ENCODE results near the gene CKAP2.
"Not testable (repeated sequence)": the region's sequence is repeated elsewhere in the genome, so short reads cannot be mapped to it uniquely, and the experiment has no call there.

The CKAP2 gene

GRCh38 chr13:52451135-52451804, 4.0 kb upstream of the CKAP2 start:
- no peak for DNase-seq

- no peak for DNase-seq
Measured at GRCh38 chr13:52452470-52452869, 2.8 kb upstream of the CKAP2 start.

DNA sequence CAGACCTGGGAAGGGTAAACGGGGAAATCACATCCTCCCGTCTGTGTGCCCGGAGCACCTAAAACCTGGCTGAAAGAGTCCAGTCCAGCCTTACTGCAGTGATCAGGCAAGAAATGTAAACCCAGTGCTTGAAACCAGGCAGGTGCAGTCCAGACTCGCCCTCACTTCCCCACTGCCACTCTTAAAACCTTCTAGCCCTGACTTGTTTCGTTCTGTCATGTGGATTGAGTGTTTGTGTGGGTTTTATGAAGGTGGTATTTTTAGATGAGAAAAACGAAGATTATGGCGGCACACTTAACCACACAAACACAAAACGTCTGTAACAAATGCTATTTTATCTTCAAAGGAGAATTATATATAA, 839 bp upstream of the CKAP2 start:
- peak in 1 of 2 experiments; percentile 35 for DNase-seq

DNA sequence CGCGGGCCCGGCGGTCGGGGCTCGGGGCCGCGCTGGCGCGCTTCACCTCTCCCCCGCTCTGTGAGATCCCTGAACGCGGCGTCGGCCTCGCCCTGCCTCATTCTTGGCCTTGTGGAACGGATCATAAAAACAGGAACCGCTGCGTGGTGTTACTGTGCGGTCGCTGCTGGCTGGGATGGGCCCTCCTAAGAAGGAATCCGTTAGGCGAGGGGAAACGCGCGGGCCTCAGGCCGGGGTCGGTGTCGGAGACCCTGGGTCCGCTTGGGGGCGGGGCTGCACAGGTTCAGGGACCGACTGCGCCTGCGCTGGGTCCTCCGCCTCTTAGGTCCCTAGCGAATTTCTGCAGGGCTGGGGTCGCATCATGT, 381 bp downstream of the CKAP2 start:
- peak in 1 of 2 experiments; percentile 73 for DNase-seq

DNA sequence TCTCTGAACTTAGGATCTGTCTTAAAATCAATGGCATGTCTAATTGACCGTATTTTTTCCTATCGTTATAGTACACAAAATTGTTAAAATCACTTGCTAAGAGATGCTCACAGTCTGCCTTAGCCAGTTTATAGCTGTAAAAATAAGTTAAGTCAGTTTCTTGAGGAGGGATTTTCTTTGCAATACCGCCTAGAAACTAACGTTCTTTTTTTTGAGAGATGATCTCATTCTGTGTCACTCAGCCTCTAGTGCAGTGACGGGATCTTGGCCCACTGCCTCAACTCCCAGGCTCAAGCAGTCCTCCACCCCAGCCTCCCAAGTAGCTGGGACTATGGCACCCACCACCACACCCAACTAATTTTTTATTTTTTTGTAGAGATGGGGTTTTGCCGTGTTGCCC, 4.4 kb downstream of the CKAP2 start:
- DNase-seq: peak in 1 of 2 experiments; percentile 35

DNA sequence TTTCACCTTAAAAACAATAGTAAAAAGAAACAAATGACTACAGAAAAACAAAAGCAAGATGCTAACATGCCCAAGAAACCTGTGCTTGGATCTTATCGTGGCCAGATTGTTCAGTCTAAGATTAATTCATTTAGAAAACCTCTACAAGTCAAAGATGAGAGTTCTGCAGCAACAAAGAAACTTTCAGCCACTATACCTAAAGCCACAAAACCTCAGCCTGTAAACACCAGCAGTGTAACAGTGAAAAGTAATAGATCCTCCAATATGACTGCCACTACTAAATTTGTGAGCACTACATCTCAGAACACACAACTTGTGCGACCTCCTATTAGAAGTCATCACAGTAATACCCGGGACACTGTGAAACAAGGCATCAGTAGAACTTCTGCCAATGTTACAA, 6.0 kb downstream of the CKAP2 start:
- DNase-seq: no peak

DNA sequence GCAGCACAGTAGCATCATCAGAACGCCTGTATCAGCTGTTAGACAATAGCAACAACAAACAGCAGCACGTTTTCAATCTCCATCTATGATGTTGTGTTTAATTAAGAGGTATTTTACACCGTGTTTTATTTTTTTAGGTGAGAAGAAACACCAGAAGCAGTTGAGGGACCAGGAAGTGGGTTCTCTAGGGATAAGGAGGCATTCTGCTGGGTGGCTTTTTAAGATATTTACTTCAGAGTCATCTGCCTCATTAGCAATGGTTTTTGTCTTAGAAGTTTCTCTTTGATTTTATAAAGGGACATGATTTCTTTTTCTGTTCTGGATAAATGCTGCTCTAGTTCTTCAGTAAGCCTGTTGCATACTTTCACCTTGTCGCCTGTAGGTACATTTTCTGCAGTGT, 8.2 kb downstream of the CKAP2 start:
- no peak for DNase-seq

- DNase-seq: not testable (repeated sequence)
Measured at GRCh38 chr13:52468487-52468886, 13.2 kb downstream of the CKAP2 start.

DNA sequence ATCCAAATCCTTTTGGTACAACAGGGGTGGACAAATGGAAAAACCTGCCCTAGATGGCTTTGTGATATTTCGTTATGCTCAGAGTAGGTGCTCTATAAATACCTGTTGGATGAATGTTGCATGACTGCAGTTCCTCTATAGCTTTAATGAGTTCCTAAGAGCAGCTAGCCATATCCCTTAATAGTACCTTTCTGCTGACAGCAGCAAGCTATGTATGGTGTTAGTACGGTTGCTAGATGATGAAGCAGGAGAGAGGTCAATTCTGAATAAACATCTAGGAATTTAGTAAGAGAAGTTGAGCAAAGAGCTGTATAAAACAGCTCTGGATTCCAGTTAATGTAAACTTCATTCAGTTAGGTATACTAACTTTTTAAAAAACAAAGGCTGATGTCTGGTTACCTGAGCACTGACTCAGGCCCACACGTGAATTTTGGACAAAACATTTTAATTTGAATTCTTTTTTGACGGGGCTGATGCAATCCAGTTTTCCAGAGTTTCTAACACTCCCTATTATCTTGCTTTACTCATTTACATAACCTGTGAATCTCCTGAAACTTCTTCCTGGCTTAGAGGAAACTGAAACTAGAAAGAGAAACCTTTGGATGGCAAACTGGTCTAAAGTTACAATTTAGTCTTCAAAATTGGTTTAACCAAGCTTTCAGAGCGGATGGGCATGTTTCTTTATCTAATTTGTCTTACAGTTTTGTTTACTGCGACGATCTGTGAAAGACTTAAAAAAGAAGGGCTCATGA, 25.6 kb downstream of the CKAP2 start:
- not testable (repeated sequence) for DNase-seq

GRCh38 chr13:52487078-52487477, 31.8 kb downstream of the CKAP2 start:
- not testable (repeated sequence) for DNase-seq

GRCh38 chr13:52488763-52489162, 33.5 kb downstream of the CKAP2 start:
- DNase-seq: not testable (repeated sequence)

DNA sequence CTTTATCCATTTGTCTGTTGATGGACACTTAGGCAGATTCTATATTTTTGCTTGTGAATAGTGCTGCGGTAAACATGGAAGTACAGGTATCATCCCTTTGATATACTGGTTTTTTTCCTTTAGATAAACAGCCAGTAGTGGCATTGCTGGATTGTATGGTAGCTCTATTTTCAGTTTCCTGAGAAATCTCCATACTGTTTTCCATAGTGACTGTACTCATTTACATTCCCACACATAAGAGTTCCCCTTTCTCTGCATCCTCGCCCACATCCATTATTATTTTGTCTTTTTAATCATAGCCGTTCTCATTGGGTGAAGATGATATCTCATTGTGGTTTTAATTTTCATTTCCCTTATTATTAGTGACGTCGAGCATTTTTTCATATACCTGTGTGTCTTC, 35.7 kb downstream of the CKAP2 start:
- DNase-seq: not testable (repeated sequence)

- not testable (repeated sequence) for DNase-seq
Measured at GRCh38 chr13:52494241-52494640, 39.0 kb downstream of the CKAP2 start.

- not testable (repeated sequence) for DNase-seq
Measured at GRCh38 chr13:52497979-52498378, 42.7 kb downstream of the CKAP2 start.

DNA sequence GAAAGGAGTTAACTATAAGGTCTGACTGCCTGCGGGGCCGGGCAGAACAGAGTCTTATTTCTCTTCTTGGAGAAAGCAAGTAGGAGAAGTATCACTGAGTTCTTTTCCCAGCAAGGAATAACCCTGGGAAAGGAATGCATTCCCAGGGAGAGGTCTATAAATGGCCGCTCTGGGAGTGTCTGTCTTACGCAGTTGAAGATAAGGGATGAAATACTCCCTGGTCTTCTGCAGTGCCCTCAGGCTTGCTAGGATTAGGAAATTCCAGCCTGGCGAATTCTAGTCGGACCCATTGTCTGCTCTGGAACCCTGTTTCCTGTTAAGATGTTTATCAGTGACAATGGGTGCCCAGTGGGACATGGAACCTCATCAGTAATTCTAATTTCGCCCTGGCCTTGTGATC, 47.0 kb downstream of the CKAP2 start:
- not testable (repeated sequence) for DNase-seq

- not testable (repeated sequence) for DNase-seq
Measured at GRCh38 chr13:52505843-52506242, 50.6 kb downstream of the CKAP2 start.

- not testable (repeated sequence) for DNase-seq
Measured at GRCh38 chr13:52509532-52509931, 54.3 kb downstream of the CKAP2 start.

GRCh38 chr13:52510221-52510797, 55.0 kb downstream of the CKAP2 start:
- not testable (repeated sequence) for DNase-seq

DNA sequence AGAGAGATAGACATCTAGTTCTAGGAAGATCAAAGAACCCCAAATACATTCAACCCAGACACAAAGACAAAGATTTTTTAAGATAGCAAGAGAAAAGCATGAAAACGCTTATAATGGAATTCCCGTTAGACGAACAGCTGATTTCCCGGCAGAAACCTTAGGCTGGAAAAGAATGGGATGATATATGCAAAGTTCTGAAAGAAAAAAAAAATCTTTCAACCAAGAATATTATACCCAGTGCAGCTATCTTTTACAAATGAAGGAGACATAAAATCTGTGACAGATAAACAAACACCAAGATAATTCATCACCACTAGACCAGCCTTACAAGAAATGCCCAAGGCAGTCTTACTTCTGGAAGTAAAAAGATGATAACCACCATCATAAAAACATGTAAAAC, 56.3 kb downstream of the CKAP2 start:
- not testable (repeated sequence) for DNase-seq

- DNase-seq: not testable (repeated sequence)
Measured at GRCh38 chr13:52513957-52514596, 58.8 kb downstream of the CKAP2 start.

GRCh38 chr13:52523323-52523722, 68.0 kb downstream of the CKAP2 start:
- not testable (repeated sequence) for DNase-seq

Data from SW 1271 (cell line).